MM.1S (cell line): ENCODE results near the gene NUDT17.

Experiments
- CTCF ChIP-seq: fragments of 300-600 bp; sonication (generic); IDR thresholded peaks from 2 replicates; pipeline ENCODE4 v1.5.1; 2016; ENCODE audit warnings: antibody characterized with exemption, low read length, mixed read lengths
- EZH2 ChIP-seq: fragments of 300-600 bp; sonication (generic); optimal IDR thresholded peaks from 2 replicates; pipeline ENCODE3; 2017; ENCODE audit warnings: low read depth, mild to moderate bottlenecking, antibody characterized with exemption, low read length, mixed read lengths

- TF ChIP-seq EZH2 (no peak), CTCF (peak; percentile 99)
Measured at GRCh38 chr1:145845514-145846161, at the start of gene NUDT17.
